Endothelial cell of umbilical vein (primary cell): ENCODE measurements around the gene CREBL2.

ENCODE experiments used
- CTCF ChIP-seq, 2 donors: IDR thresholded peaks; 1 replicate in 1 of 2; 2 replicates in 1 of 2; pipeline ENCODE4 v1.5.1; 2011; ENCODE audit warnings: low read length in 2 of 2, mild to moderate bottlenecking in 2 of 2, moderate library complexity in 2 of 2, control low read depth in 1 of 2, inconsistent platforms in 1 of 2, low read depth in 1 of 2; ENCODE audit not compliant: insufficient read depth in 1 of 2; ENCODE audit errors: extremely low read depth in 1 of 2
- EZH2 ChIP-seq: IDR thresholded peaks from 2 replicates; pipeline ENCODE4 v1.6.1; 2012; ENCODE audit warnings: borderline replicate concordance, low read depth, mild to moderate bottlenecking, moderate library complexity, low read length, inconsistent platforms; ENCODE audit not compliant: severe bottlenecking
- FOS ChIP-seq: IDR thresholded peaks from 2 replicates; pipeline ENCODE4 v1.6.1; 2011; ENCODE audit warnings: mild to moderate bottlenecking, low read length, moderate library complexity, borderline replicate concordance; ENCODE audit not compliant: insufficient read depth
- GATA2 ChIP-seq: IDR thresholded peaks from 2 replicates; pipeline ENCODE4 v1.7.0; 2011; ENCODE audit warnings: low read depth, mild to moderate bottlenecking, moderate library complexity, mixed read lengths, low read length; ENCODE audit not compliant: insufficient read length, insufficient read depth
- JUN ChIP-seq: IDR thresholded peaks from 2 replicates; pipeline ENCODE4 v1.6.1; 2011; ENCODE audit warnings: borderline replicate concordance, low read depth; ENCODE audit not compliant: insufficient read length, insufficient read depth
- MYC ChIP-seq: IDR thresholded peaks from one replicate; pipeline ENCODE4 v1.6.1; 2011; ENCODE audit warnings: mild to moderate bottlenecking, low read depth, low read length
- POLR2A ChIP-seq: IDR thresholded peaks from 2 replicates; pipeline ENCODE4 v1.6.1; 2012; ENCODE audit warnings: low read depth, mild to moderate bottlenecking, control low read depth, low read length
- POLR2AphosphoS5 ChIP-seq: IDR thresholded peaks from 2 replicates; pipeline ENCODE4 v1.6.1; 2012; ENCODE audit warnings: low read depth, mild to moderate bottlenecking, control low read depth, low read length, moderate library complexity; ENCODE audit not compliant: insufficient read depth
- TF ChIP-seq, protein P1 (sequence below): IDR thresholded peaks from 2 replicates; pipeline ENCODE4 v1.6.1; 2011; ENCODE audit not compliant: insufficient read depth, insufficient read length

- TF ChIP-seq CTCF (IDR thresholded peaks at IDR 0.05; ENCODE audit: extremely low read depth in 1 of 2, insufficient read depth in 1 of 2, low read depth in 1 of 2, low read length in 2 of 2): no peak
- no peak for TF ChIP-seq MYC
- TF ChIP-seq POLR2AphosphoS5: no peak
- TF ChIP-seq EZH2: no peak
- no peak for TF ChIP-seq POLR2A
- TF ChIP-seq JUN: no peak
- no peak for TF ChIP-seq FOS
- TF ChIP-seq GATA2: no peak
- TF ChIP-seq, protein P1, sequence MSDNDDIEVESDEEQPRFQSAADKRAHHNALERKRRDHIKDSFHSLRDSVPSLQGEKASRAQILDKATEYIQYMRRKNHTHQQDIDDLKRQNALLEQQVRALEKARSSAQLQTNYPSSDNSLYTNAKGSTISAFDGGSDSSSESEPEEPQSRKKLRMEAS: no peak
Measured at GRCh38 chr12:12641650-12642049, 30.0 kb downstream of the CREBL2 start.
